Neural cell (in vitro differentiated cells): Measurements from ENCODE around the gene CENPP. TPM values are rescaled to one million over a fixed set of nuclear protein-coding genes. Genes with fewer than 3 reads are reported as not detected.

Experiments used
- H2AFZ ChIP-seq: fragments of 200-600, 300-800 bp; sonication (generic), shearing (Covaris generic); 2 replicates; pipeline ENCODE4 v1.6.0; 2014; ENCODE audit warnings: low read depth, mild to moderate bottlenecking, antibody characterized with exemption, low read length, moderate library complexity
- H3F3A ChIP-seq: fragments of 200-600 bp; shearing (Covaris generic); 2 replicates; pipeline ENCODE4 v1.6.1; 2016; ENCODE audit warnings: mild to moderate bottlenecking, moderate library complexity, mixed read lengths, antibody characterized with exemption, low read length; ENCODE audit not compliant: insufficient read depth, poor library complexity, severe bottlenecking
- H3K27ac ChIP-seq: fragments of 200-600, 300-800 bp; sonication (generic), shearing (Covaris generic); 2 replicates; pipeline ENCODE4 v1.5.1; 2014; ENCODE audit warnings: mild to moderate bottlenecking, low read length, moderate library complexity
- H3K27me3 ChIP-seq: fragments of 300-800, 200-600 bp; sonication (generic), shearing (Covaris generic); 2 replicates; pipeline ENCODE4 v1.6.0; 2014; ENCODE audit warnings: mild to moderate bottlenecking, low read depth, low read length, moderate library complexity; ENCODE audit not compliant: insufficient read depth
- H3K36me3 ChIP-seq: fragments of 300-800, 200-600 bp; sonication (generic), shearing (Covaris generic); 2 replicates; pipeline ENCODE4 v1.5.1; 2014; ENCODE audit warnings: mild to moderate bottlenecking, antibody characterized with exemption, low read length, moderate library complexity; ENCODE audit not compliant: insufficient read depth
- H3K4me2 ChIP-seq: fragments of 300-800, 200-600 bp; sonication (generic), shearing (Covaris generic); 2 replicates; pipeline ENCODE4 v1.6.0; 2014; ENCODE audit warnings: mild to moderate bottlenecking, low read length
- H3K4me3 ChIP-seq: fragments of 300-800, 200-600 bp; sonication (generic), shearing (Covaris generic); 2 replicates; pipeline ENCODE4 v1.5.1; 2014; ENCODE audit warnings: mild to moderate bottlenecking, low read length, moderate library complexity
- H3K79me2 ChIP-seq: fragments of 200-600 bp; shearing (Covaris generic); replicated peaks from 2 replicates; pipeline ENCODE4 v1.6.0; 2014; ENCODE audit warnings: mild to moderate bottlenecking, low read length, moderate library complexity; ENCODE audit not compliant: insufficient read depth
- H3K9ac ChIP-seq: fragments of 300-800, 200-600 bp; sonication (generic), shearing (Covaris generic); 2 replicates; pipeline ENCODE4 v1.6.1; 2016; ENCODE audit warnings: mild to moderate bottlenecking, low read length, mixed read lengths
- H3K9me2 ChIP-seq: fragments of 200-600 bp; shearing (Covaris generic); 2 replicates; pipeline ENCODE4 v1.6.1; 2016; ENCODE audit warnings: mild to moderate bottlenecking, low read length, mixed read lengths; ENCODE audit not compliant: insufficient read depth
- H3K9me3 ChIP-seq: fragments of 200-600, 300-800 bp; sonication (generic), shearing (Covaris generic); 2 replicates; pipeline ENCODE4 v1.6.1; 2016; ENCODE audit warnings: mild to moderate bottlenecking, mixed run types, low read length, moderate library complexity, mixed read lengths
- H4K20me1 ChIP-seq: fragments of 200-600 bp; shearing (Covaris generic); 2 replicates; pipeline ENCODE4 v1.6.1; 2016; ENCODE audit warnings: mild to moderate bottlenecking, mixed run types; ENCODE audit not compliant: insufficient read depth
- CTCF ChIP-seq: fragments of 450-650 bp; IDR thresholded peaks from 2 replicates; pipeline ENCODE4 v1.5.1; 2014; ENCODE audit warnings: antibody characterized with exemption, mild to moderate bottlenecking, moderate library complexity; ENCODE audit not compliant: poor library complexity, severe bottlenecking
- EP300 ChIP-seq: fragments of 450-650 bp; conservative IDR thresholded peaks from 2 replicates; pipeline ENCODE4 v1.6.1; 2014; ENCODE audit warnings: antibody characterized with exemption, mild to moderate bottlenecking, moderate library complexity; ENCODE audit not compliant: poor library complexity, severe bottlenecking
- EZH2 ChIP-seq: fragments of 200-600, 300-800 bp; shearing (Covaris generic), sonication (generic); IDR thresholded peaks from 2 replicates; pipeline ENCODE4 v1.6.1; 2014; ENCODE audit warnings: antibody characterized with exemption, low read length, borderline replicate concordance, mild to moderate bottlenecking; ENCODE audit not compliant: insufficient read depth, poor library complexity, severe bottlenecking
- MXI1 ChIP-seq: fragments of 450-650 bp; conservative IDR thresholded peaks from 2 replicates; pipeline ENCODE4 v1.6.1; 2014; ENCODE audit warnings: antibody characterized with exemption, mild to moderate bottlenecking; ENCODE audit not compliant: poor library complexity, severe bottlenecking
- POLR2AphosphoS5 ChIP-seq: IDR thresholded peaks from 2 replicates; pipeline ENCODE4 v1.6.1; 2012
- RAD21 ChIP-seq: fragments of 450-650 bp; conservative IDR thresholded peaks from 2 replicates; pipeline ENCODE4 v1.6.1; 2014; ENCODE audit warnings: antibody characterized with exemption, mild to moderate bottlenecking, moderate library complexity
- REST ChIP-seq: IDR thresholded peaks from 2 replicates; pipeline ENCODE4 v1.6.1; 2012; ENCODE audit warnings: borderline replicate concordance
- SMC3 ChIP-seq: fragments of 450-650 bp; conservative IDR thresholded peaks from 2 replicates; pipeline ENCODE4 v1.6.1; 2014; ENCODE audit warnings: antibody characterized with exemption, mild to moderate bottlenecking, moderate library complexity; ENCODE audit not compliant: poor library complexity
- TAF1 ChIP-seq: IDR thresholded peaks from 2 replicates; pipeline ENCODE4 v1.6.1; 2012; ENCODE audit warnings: low read depth
- polyA plus RNA-seq: library from polyadenylated mRNA; depleted of rRNA; stranded (reverse); fragments of >200 nt; gene quantifications from 2 replicates; pipeline ENCODE4 v1.2.3, GENCODE V29; 2014

The CENPP gene
- polyA plus RNA-seq, 1 donor from 2014 or later, result 5.0 TPM

- Histone ChIP-seq H2AFZ (no peak overlapping the region), H3K79me2 (no peaks in the 10 kb centered on the region), H3K9ac (no peak overlapping the region), H3K27me3 (no peaks in the 10 kb centered on the region), H3K9me3 (no peaks in the 10 kb centered on the region), H3F3A (no peaks in the 10 kb centered on the region), H3K4me2 (no peak overlapping the region), H3K36me3 (no peaks in the 10 kb centered on the region), H3K4me3 (no peak overlapping the region), H4K20me1 (no peaks in the 10 kb centered on the region), H3K9me2 (no peaks in the 10 kb centered on the region), H3K27ac (no peak overlapping the region)
- TF ChIP-seq SMC3 (no peak), EZH2 (no peak), RAD21 (no peak), CTCF (no peak), REST (no peak), TAF1 (no peak), POLR2AphosphoS5 (no peak)
Observed at GRCh38 chr9:92612816-92613215, 287.1 kb downstream of the CENPP start.

- H3K27me3 ChIP-seq, result no peaks in the 10 kb centered on the region
- H2AFZ ChIP-seq, result no peak overlapping the region
- no peaks in the 10 kb centered on the region for H4K20me1 ChIP-seq
- no peaks in the 10 kb centered on the region for H3K36me3 ChIP-seq
- H3F3A ChIP-seq, result no peaks in the 10 kb centered on the region
- no peaks in the 10 kb centered on the region for H3K9me3 ChIP-seq
- no peak overlapping the region for H3K9ac ChIP-seq
- no peak overlapping the region for H3K4me2 ChIP-seq
- H3K27ac ChIP-seq, result no peak overlapping the region
- H3K79me2 ChIP-seq, result no peaks in the 10 kb centered on the region
- no peaks in the 10 kb centered on the region for H3K9me2 ChIP-seq
- no peak overlapping the region for H3K4me3 ChIP-seq
- TF ChIP-seq EP300, result no peak
Observed at GRCh38 chr9:92613268-92614122, 287.7 kb downstream of the CENPP start.

- Histone ChIP-seq H3K4me3 (no peak overlapping the region), H4K20me1 (no peaks in the 10 kb centered on the region), H3K79me2 (no peaks in the 10 kb centered on the region), H3K4me2 (no peak overlapping the region), H3K9ac (no peak overlapping the region), H3K27ac (no peak overlapping the region), H3K27me3 (no peaks in the 10 kb centered on the region), H3F3A (no peaks in the 10 kb centered on the region), H3K9me3 (no peaks in the 10 kb centered on the region), H2AFZ (no peak overlapping the region), H3K9me2 (no peaks in the 10 kb centered on the region), H3K36me3 (no peaks in the 10 kb centered on the region)
- TF ChIP-seq MXI1 (no peak), CTCF (no peak), REST (no peak), POLR2AphosphoS5 (no peak), RAD21 (no peak), EP300 (no peak), TAF1 (no peak), EZH2 (no peak), SMC3 (no peak)
Observed at GRCh38 chr9:92614123-92614510, 288.4 kb downstream of the CENPP start.
